H1 (cell line): ENCODE measurements around the gene KRT3. TPM values are rescaled to one million over a fixed set of nuclear protein-coding genes. Genes with fewer than 3 reads are reported as not detected.

ENCODE experiments used
- CTCF ChIA-PET: fragments of 300-600 bp; sonication (Branson Sonifier 250); formaldehyde crosslinking; loops from one replicate; lab custom pipeline; 2021; ENCODE audit not compliant: partially characterized antibody; lab: Charles Lee
- POLR2A ChIA-PET: fragments of 300-600 bp; sonication (Branson Sonifier 250); formaldehyde crosslinking; loops from one replicate; lab custom pipeline; 2021; ENCODE audit warnings: inconsistent platforms; ENCODE audit not compliant: partially characterized antibody; lab: Charles Lee
- DNase-seq, 2 experiments: peaks; one replicate each; pipeline versions ENCODE4 v3.0.0 to v3.0.0-alpha.2; 2010 to 2022; ENCODE audit warnings: low spot score in 2 of 2, low read depth in 1 of 2, mixed read lengths in 1 of 2
- FAIRE-seq: peaks from 2 replicates; lab custom pipeline; 2011; peaks lifted over from hg19 to GRCh38; lab: Jason Lieb, UNC
- H2AFZ ChIP-seq: 2 replicates; pipeline ENCODE4 v1.8.1; 2012; ENCODE audit warnings: low read length, inconsistent platforms
- H2AK5ac ChIP-seq: 2 replicates; pipeline ENCODE4 v1.6.1; 2013; ENCODE audit warnings: low read depth, low read length
- H2BK120ac ChIP-seq: replicated peaks from 2 replicates; pipeline ENCODE3; 2013; ENCODE audit warnings: low read depth, low read length, inconsistent platforms
- H2BK12ac ChIP-seq: 2 replicates; pipeline ENCODE4 v1.6.1; 2013; ENCODE audit warnings: low read depth, low read length
- H2BK15ac ChIP-seq: 2 replicates; pipeline ENCODE4 v1.6.1; 2013; ENCODE audit warnings: low read length
- H2BK20ac ChIP-seq: 2 replicates; pipeline ENCODE4 v1.6.1; 2013; ENCODE audit warnings: low read length
- H2BK5ac ChIP-seq: 2 replicates; pipeline ENCODE4 v1.6.1; 2013; ENCODE audit warnings: low read depth, low read length
- H3K14ac ChIP-seq: 2 replicates; pipeline ENCODE4 v1.6.1; 2013; ENCODE audit warnings: inconsistent platforms; ENCODE audit not compliant: insufficient read length
- H3K18ac ChIP-seq: 2 replicates; pipeline ENCODE4 v1.6.1; 2013; ENCODE audit warnings: low read length; ENCODE audit errors: extremely low read depth
- H3K23ac ChIP-seq: 2 replicates; pipeline ENCODE4 v1.6.1; 2013; ENCODE audit warnings: inconsistent platforms; ENCODE audit not compliant: insufficient read length
- H3K23me2 ChIP-seq: 2 replicates; pipeline ENCODE4 v1.6.1; 2013; ENCODE audit warnings: low read depth, low read length
- H3K27ac ChIP-seq: 2 replicates; pipeline ENCODE4 v1.6.1; 2011; ENCODE audit warnings: low read depth, low read length, inconsistent platforms
- H3K27me3 ChIP-seq, 4 experiments: replicated peaks in 1 of 4; 1 replicate in 1 of 4; 2 replicates in 3 of 4; pipeline versions ENCODE4 v1.6.1 to v1.8.1; 2011 to 2013; ENCODE audit warnings: low read length in 3 of 4, mild to moderate bottlenecking in 3 of 4, inconsistent platforms in 2 of 4, mixed read lengths in 2 of 4, moderate library complexity in 1 of 4; ENCODE audit not compliant: control insufficient read depth in 3 of 4, insufficient read depth in 3 of 4; ENCODE audit errors: extremely low read depth in 1 of 4
- H3K36me3 ChIP-seq, 4 experiments: 2 replicates each; pipeline versions ENCODE4 v1.6.1 to v1.8.1; 2011 to 2013; ENCODE audit warnings: mild to moderate bottlenecking in 4 of 4, low read length in 3 of 4, moderate library complexity in 2 of 4, control low read depth in 1 of 4, inconsistent platforms in 1 of 4; ENCODE audit not compliant: insufficient read depth in 4 of 4, control insufficient read depth in 2 of 4
- H3K4ac ChIP-seq: replicated peaks from 2 replicates; pipeline ENCODE3; 2013; ENCODE audit warnings: low read length, low read depth, mixed read lengths, inconsistent platforms; ENCODE audit not compliant: insufficient read length
- H3K4me1 ChIP-seq, 4 experiments: replicated peaks in 1 of 4; 1 replicate in 1 of 4; 2 replicates in 3 of 4; pipeline versions ENCODE4 v1.6.1 to v1.8.1; 2011 to 2013; ENCODE audit warnings: low read length in 3 of 4, inconsistent platforms in 2 of 4, mixed read lengths in 1 of 4; ENCODE audit not compliant: insufficient read depth in 4 of 4, control insufficient read depth in 3 of 4
- H3K4me2 ChIP-seq, 2 experiments: 2 replicates each; pipeline versions ENCODE4 v1.6.1 to v1.8.1; 2011 to 2013; ENCODE audit warnings: low read depth in 2 of 2, low read length in 2 of 2, control low read depth in 1 of 2, inconsistent platforms in 1 of 2, mild to moderate bottlenecking in 1 of 2; ENCODE audit not compliant: insufficient read depth in 1 of 2
- H3K4me3 ChIP-seq, 4 experiments: fragments of 200-600, 300-600 bp in 1 of 4; sonication (generic), shearing (Covaris generic), sonication (Bioruptor Twin) in 1 of 4; 2 replicates each; pipeline versions ENCODE4 v1.5.1 to v1.8.1; 2011 to 2016; ENCODE audit warnings: low read length in 4 of 4, low read depth in 3 of 4, control low read depth in 2 of 4, inconsistent platforms in 2 of 4, mild to moderate bottlenecking in 2 of 4, mixed read lengths in 1 of 4, moderate library complexity in 1 of 4; ENCODE audit not compliant: insufficient read depth in 2 of 4; ENCODE audit errors: extremely low read depth in 1 of 4
- H3K56ac ChIP-seq: replicated peaks from 2 replicates; pipeline ENCODE3; 2013; ENCODE audit warnings: low read depth, mild to moderate bottlenecking, mixed read lengths, low read length, inconsistent platforms; ENCODE audit not compliant: insufficient read length
- H3K79me1 ChIP-seq: 2 replicates; pipeline ENCODE4 v1.6.1; 2013; ENCODE audit warnings: low read depth, low read length, control low read depth
- H3K79me2 ChIP-seq, 2 experiments: 2 replicates each; pipeline versions ENCODE4 v1.6.1 to v1.8.1; 2012 to 2013; ENCODE audit warnings: low read length in 2 of 2, mild to moderate bottlenecking in 2 of 2, inconsistent platforms in 1 of 2; ENCODE audit not compliant: insufficient read depth in 2 of 2, control insufficient read depth in 1 of 2
- H3K9ac ChIP-seq, 4 experiments: replicated peaks in 1 of 4; 1 replicate in 1 of 4; 2 replicates in 3 of 4; pipeline versions ENCODE4 v1.6.1 to v1.8.1; 2011 to 2013; ENCODE audit warnings: low read depth in 3 of 4, low read length in 3 of 4, control low read depth in 2 of 4, mild to moderate bottlenecking in 2 of 4, moderate library complexity in 2 of 4, inconsistent platforms in 1 of 4; ENCODE audit errors: extremely low read depth in 1 of 4
- H3K9me3 ChIP-seq, 2 experiments: 2 replicates each; pipeline versions ENCODE4 v1.6.1 to v1.8.1; 2012 to 2013; ENCODE audit warnings: mild to moderate bottlenecking in 2 of 2, moderate library complexity in 2 of 2, control low read depth in 1 of 2, inconsistent platforms in 1 of 2, low read depth in 1 of 2, low read length in 1 of 2, mixed read lengths in 1 of 2; ENCODE audit not compliant: insufficient read depth in 2 of 2
- H4K20me1 ChIP-seq, 2 experiments: replicated peaks in 1 of 2; 2 replicates each; pipeline versions ENCODE3 to v1.8.1; 2011 to 2013; ENCODE audit warnings: inconsistent platforms in 2 of 2, low read length in 2 of 2, mild to moderate bottlenecking in 1 of 2; ENCODE audit not compliant: insufficient read depth in 2 of 2, control insufficient read depth in 1 of 2
- H4K5ac ChIP-seq: 2 replicates; pipeline ENCODE4 v1.6.1; 2013; ENCODE audit warnings: low read length, low read depth, mixed read lengths, inconsistent platforms; ENCODE audit not compliant: insufficient read length
- H4K8ac ChIP-seq: 2 replicates; pipeline ENCODE4 v1.8.0; 2013; ENCODE audit warnings: mild to moderate bottlenecking, moderate library complexity, low read length, inconsistent platforms; ENCODE audit not compliant: insufficient read depth; ENCODE audit errors: extremely low read depth
- H4K91ac ChIP-seq: replicated peaks from 2 replicates; pipeline ENCODE3; 2013; ENCODE audit warnings: low read length, mixed read lengths, inconsistent platforms; ENCODE audit not compliant: insufficient read length
- SP4 ChIP-seq: IDR thresholded peaks from 2 replicates; pipeline ENCODE4 v1.6.1; 2012; ENCODE audit warnings: low read length, inconsistent platforms
- WGBS, 2 experiments: shearing (Covaris generic) in 1 of 2; methylation state at CpG; one replicate each; pipeline versions ENCODE4 v1.1.6 to v1.1.7; 2013 to 2015; ENCODE audit warnings: low lambda C conversion rate in 2 of 2, mixed read lengths in 2 of 2, inconsistent platforms in 1 of 2, low coverage in 1 of 2, missing lambda C conversion rate in 1 of 2; ENCODE audit not compliant: insufficient replicate concordance in 2 of 2, insufficient coverage in 1 of 2, insufficient read length in 1 of 2; ENCODE audit errors: extremely low coverage in 1 of 2, missing lambda C conversion rate in 1 of 2; 5-methylcytosine and 5-hydroxymethylcytosine counted together
- polyA plus RNA-seq, 7 experiments: library from polyadenylated mRNA; depleted of rRNA in 3 of 7; stranded (reverse) in 5 of 7; unstranded in 2 of 7; fragments of >200 nt in 5 of 7; fragments of 200-250 nt in 2 of 7; gene quantifications; 1 replicate in 5 of 7; 2 replicates in 1 of 7; 4 replicates in 1 of 7; pipeline versions ENCODE4 v1.2.1 to v1.2.3, GENCODE V29; 2011 to 2013; ENCODE audit warnings: missing spikeins in 2 of 7, mixed read lengths in 2 of 7
- total RNA-seq: library from RNA; stranded (reverse); fragmentation: NEBNext Ultra II Directional; extraction: Animal tissue kit (Norgen Biotek cat#: 25700); gene quantifications from 2 replicates; pipeline ENCODE4 v1.2.1, GENCODE V29; 2021

The KRT3 gene
- total and polyA plus RNA-seq, 2 of the 8 experiments (the other 6 are each of a cell fraction or from before 2014, with no cell fraction given) = not detected

GRCh38 chr12:52781399-52782082, 14.4 kb downstream of the KRT3 start:
- Histone ChIP-seq H2BK20ac (no peak overlapping the region), H2AK5ac (no peak overlapping the region), H4K8ac (no peak overlapping the region), H3K4me3 (no peak overlapping the region), H2AFZ (no peak overlapping the region), H4K5ac (no peak overlapping the region), H3K23ac (no peak overlapping the region), H3K36me3 (no peaks in the 10 kb centered on the region), H3K23me2 (no peaks in the 10 kb centered on the region), H3K27ac (no peak overlapping the region), H3K4ac (no peak overlapping the region), H3K79me2 (no peaks in the 10 kb centered on the region), H3K56ac (no peak overlapping the region), H2BK12ac (no peak overlapping the region), H3K18ac (no peak overlapping the region), H2BK120ac (no peak overlapping the region), H3K27me3 (no peaks in the 10 kb centered on the region), H2BK5ac (no peak overlapping the region), H3K14ac (no peak overlapping the region), H3K79me1 (no peaks in the 10 kb centered on the region), H3K9me3 (no peaks in the 10 kb centered on the region), H3K4me2 (no peak overlapping the region), H3K9ac (no peak overlapping the region), H2BK15ac (no peak overlapping the region), H4K91ac (no peak overlapping the region), H3K4me1 (no peaks in the 10 kb centered on the region), H4K20me1 (no peaks in the 10 kb centered on the region)
- WGBS, 2 experiments = 81% methylated on average over 4 of the region's 4 CpGs; no CpG with 5 or more reads in 1 of the 2 experiments
- FAIRE-seq (no peak), DNase-seq (no peak)
- POLR2A ChIA-PET = no interaction called here
- CTCF ChIA-PET = interaction anchor here (0.7 to 3.5 kb wide), 8 partner anchors 9 to 149 kb away, joined by 3 to 10 read pairs (median 4); no protein-coding TSS in a partner anchor
- no peak for TF ChIP-seq SP4
